VCaP (cell line): ENCODE data around the gene SLC35G1.

Experiments
- H3K27ac ChIP-seq: fragments of 450-650 bp; 2 replicates; pipeline ENCODE4 v1.5.1; 2017
- TF ChIP-seq, protein P1 (sequence below): fragments of 450-650 bp; conservative IDR thresholded peaks from 2 replicates; pipeline ENCODE4 v1.5.1; 2017; ENCODE audit warnings: mild to moderate bottlenecking, moderate library complexity

Gene SLC35G1

DNA sequence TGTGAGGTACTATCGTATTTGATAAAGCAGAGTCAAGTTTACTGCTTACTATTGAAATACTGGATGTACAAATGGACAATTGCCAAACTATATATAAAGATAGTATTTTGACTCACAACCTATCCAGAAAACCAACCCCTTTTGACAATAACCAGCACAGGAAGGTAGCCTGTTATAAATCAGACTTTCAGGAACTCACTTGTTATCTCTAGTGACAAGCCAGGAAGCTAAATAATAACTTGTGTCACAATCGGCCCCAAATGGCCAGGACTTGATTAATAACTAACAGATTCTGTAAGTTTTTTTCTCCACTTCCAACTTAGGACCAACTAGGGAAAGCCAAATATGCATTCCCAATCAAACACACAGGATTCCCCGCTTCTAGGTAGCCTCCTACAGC, 38.8 kb upstream of the SLC35G1 start:
- TF ChIP-seq, protein P1, sequence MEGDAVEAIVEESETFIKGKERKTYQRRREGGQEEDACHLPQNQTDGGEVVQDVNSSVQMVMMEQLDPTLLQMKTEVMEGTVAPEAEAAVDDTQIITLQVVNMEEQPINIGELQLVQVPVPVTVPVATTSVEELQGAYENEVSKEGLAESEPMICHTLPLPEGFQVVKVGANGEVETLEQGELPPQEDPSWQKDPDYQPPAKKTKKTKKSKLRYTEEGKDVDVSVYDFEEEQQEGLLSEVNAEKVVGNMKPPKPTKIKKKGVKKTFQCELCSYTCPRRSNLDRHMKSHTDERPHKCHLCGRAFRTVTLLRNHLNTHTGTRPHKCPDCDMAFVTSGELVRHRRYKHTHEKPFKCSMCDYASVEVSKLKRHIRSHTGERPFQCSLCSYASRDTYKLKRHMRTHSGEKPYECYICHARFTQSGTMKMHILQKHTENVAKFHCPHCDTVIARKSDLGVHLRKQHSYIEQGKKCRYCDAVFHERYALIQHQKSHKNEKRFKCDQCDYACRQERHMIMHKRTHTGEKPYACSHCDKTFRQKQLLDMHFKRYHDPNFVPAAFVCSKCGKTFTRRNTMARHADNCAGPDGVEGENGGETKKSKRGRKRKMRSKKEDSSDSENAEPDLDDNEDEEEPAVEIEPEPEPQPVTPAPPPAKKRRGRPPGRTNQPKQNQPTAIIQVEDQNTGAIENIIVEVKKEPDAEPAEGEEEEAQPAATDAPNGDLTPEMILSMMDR: no peak

DNA sequence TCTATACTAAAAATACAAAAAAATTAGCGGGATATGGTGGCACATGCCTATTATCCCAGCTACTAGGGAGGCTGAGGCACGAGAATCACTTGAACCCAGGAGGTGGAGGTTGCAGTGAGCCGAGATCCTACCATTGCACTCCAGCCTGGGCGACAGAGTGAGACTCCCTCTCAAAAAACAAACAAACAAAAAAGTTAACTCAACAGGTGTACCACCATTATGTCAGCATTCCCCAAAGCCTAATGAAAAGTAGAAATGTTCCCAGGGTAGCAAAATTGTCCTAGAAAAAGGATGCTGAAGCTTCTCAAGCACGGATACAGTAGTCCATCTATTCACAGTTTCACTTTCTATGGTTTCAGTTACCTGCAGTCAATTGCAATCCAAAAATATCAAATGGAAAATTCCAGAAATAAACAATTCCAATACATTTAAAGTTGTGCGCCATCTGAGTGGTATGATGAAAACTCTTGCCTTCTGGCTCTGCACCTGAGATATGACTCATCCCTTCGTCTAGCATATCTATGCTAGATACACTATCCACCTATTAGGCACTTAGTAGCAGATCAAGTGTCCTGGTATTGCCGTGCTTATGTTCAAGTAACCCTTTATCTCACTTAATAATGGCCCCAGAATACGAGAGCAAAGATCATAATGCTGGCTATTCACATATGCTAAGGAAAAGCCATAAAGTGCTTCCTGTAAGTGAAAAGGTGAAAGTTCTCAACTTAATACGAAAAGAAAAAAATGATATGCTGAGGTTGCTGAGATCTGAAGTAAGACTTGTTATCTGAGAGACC, 37.2 kb upstream of the SLC35G1 start:
- H3K27ac ChIP-seq: no peak overlapping the region
- TF ChIP-seq, protein P1: no peak

More for the DNA sequence above, 38.8 kb upstream of the SLC35G1 start:
- H3K27ac ChIP-seq: peak overlapping the region; percentile 44

- TF ChIP-seq, protein P1: peak; percentile 65
- H3K27ac ChIP-seq: no peak overlapping the region
These were observed 34.6 kb upstream of the SLC35G1 start for GRCh38 chr10:93859049-93859655.

GRCh38 chr10:93861825-93862224, 32.0 kb upstream of the SLC35G1 start:
- TF ChIP-seq, protein P1: no peak
- no peak overlapping the region for H3K27ac ChIP-seq

GRCh38 chr10:93865794-93866425, 27.9 kb upstream of the SLC35G1 start:
- TF ChIP-seq, protein P1: no peak
- H3K27ac ChIP-seq: no peak overlapping the region

DNA sequence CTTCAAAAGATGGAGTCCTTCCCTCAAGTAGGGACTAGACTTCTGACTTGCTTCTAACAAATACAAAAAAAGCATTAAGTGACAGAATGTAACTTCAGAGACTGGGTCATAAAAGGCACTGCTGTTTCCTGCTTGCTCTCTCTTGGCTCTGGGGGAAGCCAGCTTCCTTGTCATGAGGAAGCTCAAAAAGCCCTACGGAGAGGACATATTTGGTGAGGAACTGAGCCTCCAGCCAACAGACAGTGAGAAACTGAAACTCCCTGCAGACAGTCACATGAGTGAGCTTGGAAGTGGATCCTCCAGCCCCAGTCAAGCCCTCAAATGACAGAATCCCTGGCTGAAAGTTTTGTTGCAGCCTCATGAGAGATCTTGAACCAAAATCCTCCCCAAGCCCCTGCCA, 26.3 kb upstream of the SLC35G1 start:
- TF ChIP-seq, protein P1: no peak
- no peak overlapping the region for H3K27ac ChIP-seq

GRCh38 chr10:93871671-93872204, 22.0 kb upstream of the SLC35G1 start:
- no peak overlapping the region for H3K27ac ChIP-seq
- TF ChIP-seq, protein P1: no peak
